HG03280 (cell line): ENCODE data around the gene PTPRN2.
"Not testable (repeated sequence)": the region's sequence is repeated elsewhere in the genome, so short reads cannot be mapped to it uniquely, and the experiment has no call there.

ENCODE experiments used
- ATAC-seq: cut with Tn5 transposase; IDR thresholded peaks from one replicate; pipeline ENCODE4 v1.9.1; 2021; ENCODE audit warnings: mild to moderate bottlenecking, moderate library complexity; ENCODE audit not compliant: unreplicated experiment

The PTPRN2 gene

DNA sequence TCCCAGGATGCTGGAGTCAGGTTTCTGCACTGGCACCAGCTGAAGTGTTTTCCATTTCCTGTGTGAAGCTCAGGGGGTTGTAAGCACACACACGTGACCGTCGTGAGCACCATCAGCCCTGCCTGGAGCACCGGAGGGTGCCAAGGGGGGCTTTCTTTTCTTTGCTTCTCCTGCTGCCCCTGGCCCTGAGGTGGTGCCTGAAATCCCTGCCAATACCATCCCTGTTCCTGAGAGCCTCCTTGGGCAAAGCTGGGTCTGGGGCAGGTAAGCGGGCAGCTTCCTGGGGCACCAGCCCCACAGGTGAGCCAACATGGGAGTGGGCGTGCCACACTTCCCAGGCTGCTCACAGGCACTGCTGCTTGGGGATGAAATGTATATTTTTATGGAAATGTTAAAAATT lies 657.2 kb downstream of the PTPRN2 start:
- no peak for ATAC-seq

DNA sequence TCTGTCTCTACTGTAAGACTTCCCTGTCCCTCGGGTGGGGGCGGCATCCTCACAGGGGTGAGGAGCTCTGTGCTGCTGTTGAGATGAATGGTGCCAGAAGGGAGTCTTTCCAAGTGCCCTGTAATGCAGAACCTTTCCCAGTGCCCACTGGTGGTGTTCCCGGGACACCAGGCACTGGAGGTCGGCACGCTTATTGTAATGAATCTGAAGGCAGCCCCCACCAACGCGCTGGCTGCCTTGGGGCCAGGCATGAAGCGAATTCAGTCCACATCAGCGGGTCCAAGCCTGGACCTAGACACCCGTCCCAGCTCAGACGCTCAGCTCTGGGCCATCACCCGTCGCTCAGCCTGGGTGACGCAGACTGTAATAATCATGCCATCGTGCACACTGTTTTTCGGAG lies 658.0 kb downstream of the PTPRN2 start:
- ATAC-seq: no peak

DNA sequence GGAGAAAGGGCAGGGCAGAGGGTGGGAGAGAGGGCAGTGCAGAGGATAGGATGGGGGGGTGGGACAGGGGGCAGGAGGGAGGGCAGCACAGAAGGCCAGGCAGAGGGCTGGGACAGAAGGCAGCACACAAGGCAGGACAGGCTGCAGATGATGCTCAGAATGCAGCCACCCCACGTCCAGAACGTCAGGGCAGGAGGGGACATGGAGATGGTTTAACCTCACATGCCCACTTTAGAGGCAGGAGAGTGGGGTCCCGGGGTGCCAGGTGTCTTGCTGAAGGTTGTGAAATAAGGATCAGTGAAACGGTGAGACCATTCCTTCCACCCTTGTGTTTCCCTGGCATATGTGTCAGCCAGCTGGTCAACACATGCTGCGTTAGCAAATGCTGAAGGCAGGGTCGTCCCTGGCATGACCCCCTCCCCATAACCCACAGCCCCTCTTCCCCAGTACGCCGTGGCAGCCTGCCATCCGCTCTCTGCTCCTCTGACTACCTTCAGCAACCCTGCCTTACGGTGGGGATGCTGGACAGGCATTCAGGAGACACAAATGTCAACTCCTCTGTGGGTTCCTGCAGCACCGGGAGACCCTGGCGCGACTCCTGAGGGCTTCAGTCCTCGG lies 658.7 kb downstream of the PTPRN2 start:
- no peak for ATAC-seq

DNA sequence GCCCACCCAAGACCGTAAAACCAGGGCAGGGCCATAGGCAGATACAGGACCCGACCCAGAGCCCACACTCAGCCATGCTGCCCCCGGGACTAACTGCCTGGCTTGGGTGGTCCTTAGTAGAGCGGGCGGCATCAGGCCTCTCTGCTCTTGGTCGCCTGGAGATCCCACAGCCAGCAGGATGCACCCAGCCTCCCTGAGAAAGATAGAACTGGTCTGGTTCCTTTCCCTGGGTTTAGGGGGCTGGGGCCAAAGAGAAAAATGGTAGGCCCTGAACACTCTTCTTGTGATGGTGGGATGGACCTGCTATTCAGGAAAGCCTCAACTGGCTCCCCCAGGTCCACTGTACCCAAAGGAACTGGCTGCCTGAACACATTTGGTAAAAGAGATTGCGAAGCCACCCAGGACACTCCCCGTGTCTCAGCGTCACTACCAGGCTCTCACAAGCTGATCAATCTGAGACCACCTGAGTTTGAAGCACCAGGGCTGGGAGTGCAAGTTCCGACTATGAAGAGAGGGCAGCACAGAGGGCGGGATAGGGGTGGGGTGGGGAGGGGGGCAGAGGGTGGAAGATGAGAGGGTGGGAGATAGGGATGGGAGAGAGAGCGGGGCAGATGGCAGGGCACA lies 659.3 kb downstream of the PTPRN2 start:
- no peak for ATAC-seq

DNA sequence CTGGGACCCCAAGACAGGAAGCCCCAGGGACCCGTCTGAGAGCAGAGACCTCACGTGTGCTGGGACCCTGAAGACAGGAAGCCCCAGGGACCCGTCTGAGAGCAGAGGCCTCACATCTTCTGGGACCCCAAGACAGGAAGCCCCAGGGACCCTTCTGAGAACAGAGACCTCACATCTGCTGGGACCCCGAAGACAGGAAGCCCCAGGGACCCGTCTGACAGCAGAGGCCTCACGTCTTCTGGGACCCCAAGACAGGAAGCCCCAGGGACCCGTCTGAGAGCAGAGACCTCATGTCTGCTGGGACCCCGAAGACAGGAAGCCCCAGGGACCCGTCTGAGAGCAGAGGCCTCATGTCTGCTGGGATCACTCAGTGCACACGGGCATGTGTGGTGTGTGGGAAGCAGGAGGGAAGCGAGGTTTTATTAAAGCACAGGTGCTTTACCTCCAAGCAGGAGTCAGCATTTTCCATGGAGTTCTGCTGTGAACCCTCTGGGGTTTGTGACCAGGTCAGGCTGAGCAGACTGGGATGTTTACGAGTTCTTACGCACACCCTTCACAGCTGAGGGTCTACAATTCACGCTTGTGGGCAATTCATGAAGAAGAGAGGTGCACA lies 660.2 kb downstream of the PTPRN2 start:
- no peak for ATAC-seq

DNA sequence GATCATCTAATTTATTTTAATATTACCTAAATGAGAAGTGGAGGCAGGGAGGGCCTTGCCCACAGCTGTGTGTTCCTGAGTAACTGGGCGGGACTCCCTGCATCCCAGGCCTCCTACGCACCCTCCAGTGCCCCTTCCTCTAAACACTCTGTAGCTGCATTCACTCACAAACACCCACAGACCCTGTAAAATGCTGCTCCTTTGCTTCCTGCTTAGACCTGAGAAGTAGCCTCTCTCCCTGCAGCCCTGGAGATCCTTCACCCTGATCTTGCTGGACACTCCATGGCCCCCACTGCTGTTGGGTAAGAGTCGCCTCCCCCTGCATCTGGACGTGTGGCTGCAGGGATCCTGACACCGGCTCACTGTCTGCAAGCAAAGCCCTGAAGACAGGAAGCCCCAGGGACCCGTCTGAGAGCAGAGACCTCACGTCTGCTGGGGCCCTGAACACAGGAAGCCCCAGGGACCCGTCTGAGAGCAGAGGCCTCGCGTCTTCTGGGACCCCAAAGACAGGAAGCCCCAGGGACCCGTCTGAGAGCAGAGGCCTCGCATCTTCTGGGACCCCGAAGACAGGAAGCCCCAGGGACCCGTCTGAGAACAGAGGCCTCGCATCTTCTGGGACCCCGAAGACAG lies 661.0 kb downstream of the PTPRN2 start:
- no peak for ATAC-seq

DNA sequence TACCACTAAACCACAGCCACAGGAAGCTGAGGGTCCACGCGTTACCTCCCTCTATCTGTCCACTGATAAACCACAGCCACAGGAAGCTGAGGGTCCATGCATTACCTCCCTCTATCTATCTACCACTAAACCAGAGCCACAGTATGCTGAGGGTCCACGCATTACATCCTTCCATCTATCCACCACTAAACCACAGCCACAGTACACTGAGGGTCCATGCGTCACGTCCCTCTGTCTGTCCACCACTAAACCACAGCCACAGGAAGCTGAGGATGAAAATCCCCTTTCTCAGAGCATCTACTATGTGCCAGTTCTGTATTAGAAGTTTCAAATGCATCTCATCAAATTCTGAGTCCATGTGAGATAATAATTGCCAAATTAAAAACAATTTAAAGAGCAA lies 661.5 kb downstream of the PTPRN2 start:
- ATAC-seq: no peak

DNA sequence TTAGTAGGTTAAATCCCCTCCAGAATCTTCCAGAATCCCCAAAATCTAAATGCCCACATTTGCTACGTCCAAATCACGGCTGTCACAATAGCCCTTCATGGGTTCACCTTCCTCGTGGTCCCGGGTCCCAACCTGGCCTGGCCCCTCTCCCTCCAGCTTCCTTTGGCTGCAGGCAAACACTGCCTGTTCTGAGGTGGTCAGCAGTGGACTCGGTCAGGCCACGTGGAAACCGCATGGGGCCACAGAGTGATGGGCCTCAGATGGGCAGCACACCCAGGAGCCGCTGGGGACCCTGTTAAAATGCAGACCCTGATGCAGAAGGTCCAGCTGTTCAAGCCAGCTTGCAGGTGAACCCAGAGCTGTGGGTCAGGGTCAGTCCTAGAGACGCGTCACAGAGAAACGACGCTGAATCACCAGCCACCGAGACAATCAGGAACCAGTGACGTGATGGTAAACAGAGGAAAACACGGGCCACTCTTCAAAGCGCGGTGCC lies 662.2 kb downstream of the PTPRN2 start:
- ATAC-seq: no peak

DNA sequence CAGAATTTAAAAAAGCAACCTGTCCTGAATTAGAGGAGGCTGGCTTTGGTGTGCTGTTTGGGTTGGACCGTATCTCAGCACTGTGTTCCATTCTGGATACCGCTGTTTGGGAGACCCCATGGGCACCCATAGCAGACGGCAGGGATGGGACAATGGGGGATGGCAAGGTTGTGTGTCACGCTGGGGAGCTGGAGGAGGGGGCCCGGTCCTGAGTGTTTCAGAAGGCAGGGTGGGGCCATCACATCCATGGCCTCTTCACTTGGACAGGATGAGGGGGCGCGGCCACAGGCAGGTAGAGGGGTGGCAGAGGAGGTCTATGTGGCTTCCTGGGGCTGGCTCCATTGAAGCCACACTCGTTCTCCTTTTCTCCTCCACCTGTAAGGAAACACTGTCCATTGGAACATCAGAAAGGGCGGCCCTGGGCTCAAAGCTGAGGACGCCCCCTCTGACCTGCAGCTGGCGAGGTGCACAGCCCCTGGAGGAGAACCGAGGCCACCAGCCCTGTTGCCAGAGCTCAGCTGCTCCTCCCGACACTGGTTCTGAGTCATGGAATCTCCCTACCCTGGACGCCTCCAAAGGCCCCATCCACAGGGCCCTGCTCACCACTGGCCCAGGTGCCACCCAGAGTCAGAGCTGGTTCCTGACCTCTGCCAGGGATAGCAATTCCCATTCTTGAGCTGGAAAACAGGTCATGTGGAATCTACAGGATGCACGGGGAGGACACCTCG lies 663.6 kb downstream of the PTPRN2 start:
- no peak for ATAC-seq

DNA sequence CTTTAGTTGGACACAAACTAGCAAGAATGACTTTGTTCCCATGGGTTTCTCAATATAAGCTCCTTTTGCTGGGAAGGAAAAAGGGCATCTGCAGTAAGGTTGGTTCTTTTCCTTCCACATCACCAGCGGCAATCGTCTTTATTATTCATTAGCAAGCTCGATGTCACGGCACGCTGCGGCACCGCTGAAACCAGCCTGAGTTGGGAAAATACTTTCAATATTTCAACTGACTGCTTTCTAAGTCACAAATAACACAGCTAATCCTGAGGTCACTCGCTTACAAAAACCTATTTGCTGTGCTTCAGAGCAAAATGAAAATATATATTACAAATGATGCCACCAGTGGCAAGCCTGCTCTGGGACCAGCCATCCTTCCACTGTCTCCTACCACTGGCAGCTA lies 665.0 kb downstream of the PTPRN2 start:
- ATAC-seq: no peak

DNA sequence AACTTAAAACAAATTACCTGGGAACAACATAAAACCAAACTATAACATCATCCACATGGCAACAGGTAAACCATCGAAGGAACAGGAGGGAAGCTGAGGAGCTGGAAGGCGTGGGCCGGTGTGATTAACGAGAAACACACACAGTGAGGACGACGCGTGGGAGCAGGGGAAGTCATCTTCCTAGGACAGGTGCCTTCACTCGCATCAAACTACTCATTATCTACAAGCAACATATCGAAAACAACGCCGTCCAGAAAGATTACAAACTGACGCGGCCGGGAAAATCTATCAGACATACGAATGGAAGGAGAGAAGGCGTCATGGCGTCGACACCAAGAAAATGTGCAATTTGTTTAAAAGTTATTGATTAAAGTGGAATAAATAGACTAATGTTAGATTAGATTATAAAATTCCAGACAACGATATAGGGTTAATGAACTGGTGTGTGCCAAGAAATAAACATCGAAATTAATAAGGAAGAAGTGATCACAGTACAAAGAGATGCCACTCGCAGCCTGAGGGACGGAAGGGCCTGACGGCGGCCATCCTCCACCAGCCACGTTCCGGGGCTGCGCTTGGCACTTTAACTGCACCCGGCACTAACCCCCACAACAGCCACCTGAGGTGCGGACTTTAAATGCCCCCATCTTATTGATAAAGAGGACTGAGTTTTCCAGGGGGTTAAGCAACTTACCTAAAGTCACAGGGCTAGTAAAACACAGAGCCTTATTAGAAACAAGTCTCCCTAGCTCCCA lies 669.1 kb downstream of the PTPRN2 start:
- ATAC-seq: no peak

DNA sequence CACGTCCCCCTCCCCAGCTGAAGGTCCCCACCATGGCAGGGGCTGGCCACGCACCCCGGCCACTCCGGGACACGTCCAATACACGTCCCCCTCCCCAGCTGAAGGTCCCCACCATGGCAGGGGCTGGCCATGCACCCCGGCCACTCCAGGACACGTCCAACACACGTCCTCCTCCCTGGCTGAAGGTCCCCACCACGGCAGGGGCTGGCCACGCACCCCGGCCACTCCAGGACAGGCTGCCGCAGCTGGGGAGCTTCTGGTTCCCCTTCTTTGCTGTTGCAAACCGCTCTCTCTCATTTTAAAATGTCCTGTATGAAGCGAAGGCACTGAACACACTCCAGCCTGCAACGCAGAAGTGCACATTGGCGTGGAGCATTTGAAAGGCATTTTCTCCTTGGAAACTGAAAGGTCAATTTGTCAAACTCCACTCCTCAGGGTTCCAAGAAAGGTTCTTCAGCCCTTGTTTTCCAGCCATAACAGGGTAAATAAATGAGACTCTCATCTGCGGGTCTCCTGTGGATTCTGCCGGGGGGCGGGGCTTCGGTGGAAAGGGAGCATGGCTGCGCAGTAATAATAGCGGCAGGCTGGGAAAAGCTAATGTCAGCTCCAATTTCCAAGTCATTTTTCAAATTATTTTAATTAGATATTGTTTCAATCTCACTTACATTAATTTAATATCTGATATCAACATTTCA lies 670.5 kb downstream of the PTPRN2 start:
- no peak for ATAC-seq

DNA sequence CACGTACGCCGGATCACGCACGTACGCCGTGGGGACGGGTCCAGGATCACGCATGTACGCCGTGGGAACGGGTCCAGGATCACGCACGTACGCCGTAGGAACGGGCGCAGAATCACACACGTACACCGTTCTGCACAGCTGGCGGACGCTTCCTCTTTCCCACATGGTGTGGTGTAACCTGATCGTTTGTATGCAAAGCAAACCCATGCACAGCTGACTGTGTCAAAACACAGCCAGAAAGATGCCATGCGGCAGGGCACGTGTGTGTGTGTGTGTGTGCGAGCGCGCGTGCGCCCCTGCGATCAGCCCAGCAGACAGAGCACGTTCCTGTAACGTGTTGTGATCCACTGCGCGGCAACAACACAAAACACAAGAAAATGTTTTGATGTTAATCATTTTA lies 677.2 kb downstream of the PTPRN2 start:
- no peak for ATAC-seq

DNA sequence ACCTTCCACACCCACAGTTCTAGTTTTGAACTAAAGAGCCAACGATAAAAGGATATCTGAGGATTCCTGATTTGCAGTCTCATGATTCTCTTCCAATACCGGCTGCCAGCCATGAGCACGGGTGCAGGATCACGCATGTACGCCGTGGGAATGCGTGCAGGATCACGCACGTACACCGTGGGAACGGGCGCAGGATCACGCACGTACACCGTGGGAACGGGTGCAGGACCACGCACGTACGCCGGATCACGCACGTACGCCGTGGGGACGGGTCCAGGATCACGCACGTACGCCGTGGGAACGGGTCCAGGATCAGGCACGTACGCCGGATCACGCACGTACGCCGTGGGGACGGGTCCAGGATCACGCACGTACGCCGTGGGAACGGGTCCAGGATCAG lies 677.6 kb downstream of the PTPRN2 start:
- ATAC-seq: not testable (repeated sequence)

DNA sequence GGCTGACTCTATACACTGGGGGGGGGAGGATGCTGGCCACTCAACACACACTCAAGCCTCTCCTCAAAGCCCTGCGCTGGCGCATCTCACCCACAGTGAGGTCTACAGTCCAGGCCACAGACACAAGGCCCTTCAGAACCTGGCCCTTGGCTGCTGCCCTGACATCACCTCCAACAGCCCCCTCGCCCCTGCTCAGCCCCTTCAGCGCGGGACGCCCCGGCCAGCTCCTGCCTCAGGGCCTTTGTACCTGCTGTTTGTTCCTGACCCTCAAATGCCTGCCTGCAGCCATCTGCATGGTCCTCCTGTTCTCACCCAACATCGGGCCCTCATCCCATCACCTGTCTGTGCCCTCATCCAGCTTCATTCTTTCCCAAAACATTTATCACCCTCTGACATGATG lies 678.3 kb downstream of the PTPRN2 start:
- no peak for ATAC-seq

DNA sequence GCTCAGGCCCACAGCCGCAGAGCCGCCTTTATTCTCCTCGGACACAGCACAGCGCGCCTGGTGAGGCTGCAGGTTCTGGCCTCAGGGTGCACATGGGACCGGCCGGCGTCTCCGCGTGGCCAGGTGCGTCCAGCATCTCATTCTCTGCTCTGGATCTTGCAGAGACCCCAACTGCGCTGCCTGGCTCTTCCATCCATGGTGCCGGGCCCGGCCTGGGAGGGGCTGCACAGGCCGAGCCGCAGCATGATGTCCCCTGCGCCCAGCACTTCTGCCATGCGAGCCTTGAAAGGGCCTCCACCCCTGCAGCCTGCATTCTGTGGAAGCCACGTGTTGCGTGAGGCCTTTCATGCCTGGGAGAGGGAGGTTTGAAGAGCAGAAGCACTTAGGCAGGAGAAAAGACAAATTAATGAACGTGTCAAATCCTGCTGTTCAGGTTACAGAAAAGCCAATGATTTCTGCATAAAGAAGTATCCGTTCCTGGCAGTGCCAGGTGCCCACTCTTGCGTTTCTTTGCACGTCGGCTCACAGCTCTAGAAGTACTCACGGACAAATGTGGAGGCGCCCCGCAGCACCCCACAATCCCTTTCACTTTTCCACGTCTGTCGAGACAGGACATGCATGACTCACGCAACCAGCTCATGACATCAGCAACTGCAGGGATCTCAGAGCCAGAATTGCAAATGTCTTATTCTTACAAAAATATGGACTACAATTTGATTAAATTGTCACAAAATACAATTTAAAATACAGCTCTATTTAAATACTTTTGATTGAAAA lies 679.4 kb downstream of the PTPRN2 start:
- no peak for ATAC-seq

DNA sequence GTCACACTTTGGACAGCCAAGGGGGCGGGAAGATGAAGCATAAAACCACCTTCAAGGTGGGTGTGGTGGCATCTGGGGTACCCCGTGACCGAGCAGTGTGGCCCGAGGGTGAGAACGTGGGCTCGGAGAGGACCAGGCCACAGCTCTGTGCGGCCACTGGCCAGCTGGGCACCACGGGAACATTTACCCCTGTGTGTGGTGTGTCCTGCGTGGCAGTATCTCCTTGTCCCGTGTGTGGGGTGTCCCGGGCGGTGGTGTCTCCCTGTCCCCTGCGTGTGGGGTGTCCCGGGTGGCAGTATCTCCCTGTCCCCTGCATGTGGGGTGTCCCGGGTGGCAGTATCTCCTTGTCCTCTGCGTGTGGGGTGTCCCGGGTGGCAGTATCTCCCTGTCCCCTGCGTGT lies 680.5 kb downstream of the PTPRN2 start:
- ATAC-seq: no peak

DNA sequence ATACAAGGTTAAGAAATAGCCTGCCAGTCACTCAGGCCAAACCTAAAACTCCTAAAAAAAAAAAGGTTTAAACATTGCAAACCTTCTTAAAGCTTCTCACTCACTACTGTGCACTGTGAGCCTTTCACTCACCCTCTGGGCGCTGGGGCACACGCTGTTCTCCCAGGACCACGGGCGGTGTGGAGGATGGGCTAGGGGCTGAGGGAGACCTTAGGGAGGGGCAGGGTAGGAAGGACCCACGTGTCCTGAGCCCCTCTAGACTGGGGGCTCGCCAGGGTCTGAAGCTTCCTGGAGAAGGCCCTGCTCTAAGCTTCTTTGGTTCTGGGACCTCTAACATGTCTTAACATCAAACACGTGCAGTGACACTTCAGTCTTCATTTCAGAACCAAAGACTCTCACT lies 681.0 kb downstream of the PTPRN2 start:
- no peak for ATAC-seq
